ENCODE measurements around the gene AGBL3. TPM values are rescaled to one million over a fixed set of nuclear protein-coding genes. Genes with fewer than 3 reads are reported as not detected.

AGBL3 gene
- total RNA-seq, 4 donors from 2014 or later, result 0.41 to 2.6 (median 1.1) TPM; not detected in 1

DNA sequence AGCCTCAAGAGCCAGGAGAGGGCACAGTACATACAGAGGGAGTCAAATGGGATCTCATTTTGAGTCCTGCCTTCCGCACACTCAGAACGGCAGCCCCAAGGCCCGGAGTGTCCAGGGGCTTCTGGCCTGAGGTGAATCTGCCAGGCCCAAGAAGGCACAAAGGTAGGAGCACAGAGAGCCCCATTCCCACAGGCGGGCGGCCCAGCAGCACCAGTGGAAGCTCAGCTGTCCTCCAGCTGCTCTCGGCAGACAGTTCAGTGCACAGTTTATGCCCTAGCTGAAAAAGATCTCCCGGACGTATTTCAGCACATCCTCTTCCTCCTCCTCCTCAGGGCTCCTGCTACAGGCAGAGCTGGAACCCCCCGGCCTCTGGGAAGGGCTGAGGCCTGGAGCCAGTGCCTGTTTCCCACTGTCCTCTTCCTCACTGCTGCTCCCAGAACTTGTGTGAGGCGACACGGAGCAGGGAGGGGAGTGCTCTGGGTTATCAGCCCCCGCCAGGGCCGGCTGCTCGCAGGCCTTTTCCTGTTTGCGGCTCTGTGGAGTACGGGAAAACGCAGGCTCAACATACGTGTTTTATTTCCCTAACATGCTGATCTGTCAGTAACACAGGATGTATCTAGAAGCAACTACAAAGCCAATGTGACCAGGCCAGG lies 180.2 kb downstream of the AGBL3 start:
- H3K27me3 ChIP-seq, result no peaks in the 10 kb centered on the region
- TF ChIP-seq POLR2AphosphoS5 (IDR thresholded peaks at IDR 0.05), result peak in 1 of 3 donors; percentile 5
- TF ChIP-seq POLR2A (IDR thresholded peaks at IDR 0.05), result no peak
- intact Hi-C loops (cut with DNase I; ENCODE audit: low total_unique reads) (loop anchor here (10.0 kb wide), 1 partner anchor 482 kb away; no protein-coding TSS in a partner anchor), in situ Hi-C loops (cut with MboI; ENCODE audit: low pct_ligation_motif_present in 1 of 4, low pct_unique_long_range_greater_than_20kb in 1 of 4, low sequenced_read_pairs in 3 of 4) (loop anchor here in 3 of 4 donors (10.0 to 25.0 kb wide), 3 partner anchors 172 to 504 kb away; no protein-coding TSS in a partner anchor)
- WGBS, 2 donors (ENCODE audit: low coverage in 1 of 2), result 86% methylated on average over 18 of the region's 18 CpGs; no CpG with 5 or more reads in 1 of the 2 donors
- no peak overlapping the region for H3K4me3 ChIP-seq
- peaks cover 0 to 12% (median 0%) of the 10 kb centered on the region in 4 donors for H3K36me3 ChIP-seq
- H3K4me1 ChIP-seq, result peaks cover 13 to 41% (median 26%) of the 10 kb centered on the region in 4 donors
- no peaks in the 10 kb centered on the region for H3K9me3 ChIP-seq
- H3K27ac ChIP-seq, result peak overlapping the region; percentile 23 to 97 (median 46)
- no peak for DNase-seq

DNA sequence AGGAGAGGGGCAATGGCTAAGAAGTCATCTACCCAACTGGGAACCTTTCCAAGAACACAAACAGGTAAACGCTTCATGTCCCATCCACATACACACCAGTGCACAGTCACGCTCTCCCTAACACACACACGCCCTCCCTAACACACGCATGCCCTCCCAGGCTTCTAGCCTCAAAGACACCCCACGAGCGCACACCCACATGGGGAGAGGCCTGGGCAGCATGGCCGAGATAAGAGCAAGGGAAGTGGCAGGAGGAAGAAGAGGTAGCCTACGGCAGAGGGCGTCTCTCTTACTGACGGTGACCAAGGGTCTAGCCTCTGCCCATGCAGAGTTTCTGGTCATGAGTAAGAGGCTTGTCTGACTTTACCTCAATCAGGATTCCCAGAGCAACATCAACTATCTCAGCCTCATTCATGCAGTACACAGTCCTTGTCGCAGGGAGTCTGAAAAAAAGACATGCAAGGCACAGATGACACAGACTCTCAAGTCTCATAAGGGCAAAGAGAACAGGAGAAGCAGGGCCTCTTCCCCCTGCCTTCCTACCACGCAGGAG lies 181.1 kb downstream of the AGBL3 start:
- peaks cover 13 to 36% (median 25%) of the 10 kb centered on the region in 4 donors for H3K4me1 ChIP-seq
- WGBS, 2 donors (ENCODE audit: low coverage in 1 of 2), result 87% methylated on average over 12 of the region's 12 CpGs; no CpG with 5 or more reads in 1 of the 2 donors
- H3K36me3 ChIP-seq, result peaks cover 0 to 12% (median 0%) of the 10 kb centered on the region in 4 donors
- DNase-seq, result no peak
- no peak overlapping the region for H3K4me3 ChIP-seq
- peak overlapping the region; percentile 30 to 97 (median 46) for H3K27ac ChIP-seq
- no peaks in the 10 kb centered on the region for H3K9me3 ChIP-seq
- intact Hi-C loops (cut with DNase I; ENCODE audit: low total_unique reads), result loop anchor here (10.0 kb wide), 1 partner anchor 483 kb away; no protein-coding TSS in a partner anchor
- no peak for TF ChIP-seq POLR2A (IDR thresholded peaks at IDR 0.05)
- no peak for TF ChIP-seq EP300 (IDR thresholded peaks at IDR 0.05; ENCODE audit: low read depth)
- no peak for TF ChIP-seq CTCF (IDR thresholded peaks at IDR 0.05)
- TF ChIP-seq POLR2AphosphoS5 (IDR thresholded peaks at IDR 0.05), result no peak
- in situ Hi-C loops (cut with MboI; ENCODE audit: low pct_ligation_motif_present in 1 of 4, low pct_unique_long_range_greater_than_20kb in 1 of 4, low sequenced_read_pairs in 3 of 4), result loop anchor here in 3 of 4 donors (10.0 to 25.0 kb wide), 3 partner anchors 173 to 505 kb away; no protein-coding TSS in a partner anchor
- H3K27me3 ChIP-seq, result no peaks in the 10 kb centered on the region

GRCh38 chr7:135168001-135168400 lies 181.7 kb downstream of the AGBL3 start:
- no peak for TF ChIP-seq EP300 (IDR thresholded peaks at IDR 0.05; ENCODE audit: low read depth)
- no peak for TF ChIP-seq POLR2AphosphoS5 (IDR thresholded peaks at IDR 0.05)
- TF ChIP-seq CTCF (IDR thresholded peaks at IDR 0.05), result no peak
- no peak for TF ChIP-seq POLR2A (IDR thresholded peaks at IDR 0.05)
- 39 to 49% methylated on average over 3 to 9 of the region's 9 CpGs for WGBS, 2 donors (ENCODE audit: low coverage in 1 of 2)
- in situ Hi-C loops (cut with MboI; ENCODE audit: low pct_ligation_motif_present in 1 of 4, low pct_unique_long_range_greater_than_20kb in 1 of 4, low sequenced_read_pairs in 3 of 4), result loop anchor here in 3 of 4 donors (10.0 to 25.0 kb wide), 3 partner anchors 173 to 506 kb away; no protein-coding TSS in a partner anchor
- H3K4me1 ChIP-seq, result peaks cover 13 to 36% (median 25%) of the 10 kb centered on the region in 4 donors
- intact Hi-C loops (cut with DNase I; ENCODE audit: low total_unique reads), result loop anchor here (10.0 kb wide), 1 partner anchor 483 kb away; no protein-coding TSS in a partner anchor
- peak; percentile 48 for DNase-seq
- H3K9me3 ChIP-seq, result no peaks in the 10 kb centered on the region
- H3K27me3 ChIP-seq, result no peaks in the 10 kb centered on the region
- H3K27ac ChIP-seq, result peak overlapping the region; percentile 46 to 97 (median 96)
- H3K36me3 ChIP-seq, result peaks cover 0 to 12% (median 0%) of the 10 kb centered on the region in 4 donors
- no peak overlapping the region for H3K4me3 ChIP-seq

GRCh38 chr7:135168489-135169140 lies 182.3 kb downstream of the AGBL3 start:
- in situ Hi-C loops (cut with MboI; ENCODE audit: low pct_ligation_motif_present in 1 of 4, low pct_unique_long_range_greater_than_20kb in 1 of 4, low sequenced_read_pairs in 3 of 4), result loop anchor here in 3 of 4 donors (10.0 to 25.0 kb wide), 3 partner anchors 174 to 506 kb away; no protein-coding TSS in a partner anchor

More at GRCh38 chr7:135168489-135169140, 182.3 kb downstream of the AGBL3 start:
- Histone ChIP-seq H3K9me3 (no peaks in the 10 kb centered on the region), H3K4me3 (no peak overlapping the region), H3K4me1 (peaks cover 13 to 36% (median 25%) of the 10 kb centered on the region in 4 donors), H3K36me3 (peaks cover 0 to 12% (median 0%) of the 10 kb centered on the region in 4 donors), H3K27me3 (no peaks in the 10 kb centered on the region), H3K27ac (peak overlapping the region; percentile 35 to 97 (median 96))
- DNase-seq, result no peak
- WGBS, 2 donors (ENCODE audit: low coverage in 1 of 2), result 89 to 93% methylated on average over 2 to 13 of the region's 13 CpGs
- intact Hi-C loops (cut with DNase I; ENCODE audit: low total_unique reads), result loop anchor here (10.0 kb wide), 1 partner anchor 484 kb away; no protein-coding TSS in a partner anchor
- TF ChIP-seq POLR2A (IDR thresholded peaks at IDR 0.05), result no peak
- peak in 1 of 3 donors; percentile 42 for TF ChIP-seq POLR2AphosphoS5 (IDR thresholded peaks at IDR 0.05)
- no peak for TF ChIP-seq CTCF (IDR thresholded peaks at IDR 0.05)

Data from transverse colon (tissue), 4 donors.